ENCODE measurements around the gene VWA2.

VWA2 gene

DNA sequence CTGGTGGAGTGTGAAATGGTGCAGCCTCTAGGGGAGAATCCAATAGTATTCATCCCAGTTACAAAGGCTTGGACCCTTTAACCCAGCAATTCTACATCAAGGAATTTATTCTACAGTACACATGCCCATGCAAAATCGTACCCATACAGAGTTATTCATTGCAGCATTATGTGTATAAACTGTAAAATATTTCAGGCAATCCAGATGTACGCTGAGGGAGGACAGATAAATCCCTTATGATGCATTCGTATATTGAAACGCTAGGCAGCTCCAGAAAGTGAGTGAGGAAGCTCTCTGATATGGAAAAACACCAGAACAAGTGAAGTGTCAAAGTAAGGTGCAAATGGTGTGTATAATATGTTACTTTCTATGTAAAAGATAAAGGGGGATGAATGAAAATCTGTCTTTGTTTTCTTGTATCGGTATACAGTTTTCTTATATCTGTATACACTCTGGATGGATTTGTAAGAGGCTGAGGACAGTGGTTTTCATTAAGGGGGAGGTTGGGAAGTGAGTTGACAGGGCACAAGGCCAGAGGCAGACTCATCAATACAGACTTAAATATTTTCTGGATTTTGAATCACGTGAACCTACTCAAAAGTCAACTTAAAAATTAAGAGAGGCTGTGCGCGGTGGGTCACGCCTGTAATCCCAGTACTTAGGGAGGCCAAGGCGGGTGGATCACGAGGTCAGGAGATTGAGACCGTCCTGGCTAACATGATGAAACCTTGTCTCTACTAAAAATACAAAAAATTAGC, 17.1 kb downstream of the VWA2 start:
- H3K9me2 ChIP-seq (replicated peaks; ENCODE audit: insufficient read depth, low read length): no peaks in the 10 kb centered on the region
- H3K79me2 ChIP-seq (ENCODE audit: low read length): no peaks in the 10 kb centered on the region
- H3F3A ChIP-seq (ENCODE audit: insufficient read depth, low read length): no peaks in the 10 kb centered on the region
- no peaks in the 10 kb centered on the region for H4K20me1 ChIP-seq (ENCODE audit: insufficient read depth, low read length)
- no peak overlapping the region for H2AFZ ChIP-seq (ENCODE audit: low read length)
- H3K27ac ChIP-seq (ENCODE audit: low read length): no peak overlapping the region
- H3K4me2 ChIP-seq (ENCODE audit: low read depth, low read length): no peak overlapping the region
- no peak overlapping the region for H3K9ac ChIP-seq (ENCODE audit: low read length)
- DNase-seq: no peak
- no peaks in the 10 kb centered on the region for H3K27me3 ChIP-seq (replicated peaks; ENCODE audit: insufficient read depth, low read length)
- no peak overlapping the region for H3K4me3 ChIP-seq (ENCODE audit: low read length)
- H3K4me1 ChIP-seq (ENCODE audit: low read length): 0 out of 2 replicates have a peak, but pooled peaks cover under 1% of the 10 kb centered on the region
- H3K9me3 ChIP-seq (replicated peaks; ENCODE audit: insufficient read depth, low read length): no peaks in the 10 kb centered on the region
- H3K36me3 ChIP-seq (replicated peaks; ENCODE audit: insufficient read depth, low read length): no peaks in the 10 kb centered on the region
- TF ChIP-seq EZH2phosphoT487 (IDR thresholded peaks at IDR 0.05; ENCODE audit: low read length) (no peak), EZH2 (optimal IDR thresholded peaks at IDR 0.05; ENCODE audit: low read depth, low read length) (no peak)
- TF ChIP-seq, protein P1, sequence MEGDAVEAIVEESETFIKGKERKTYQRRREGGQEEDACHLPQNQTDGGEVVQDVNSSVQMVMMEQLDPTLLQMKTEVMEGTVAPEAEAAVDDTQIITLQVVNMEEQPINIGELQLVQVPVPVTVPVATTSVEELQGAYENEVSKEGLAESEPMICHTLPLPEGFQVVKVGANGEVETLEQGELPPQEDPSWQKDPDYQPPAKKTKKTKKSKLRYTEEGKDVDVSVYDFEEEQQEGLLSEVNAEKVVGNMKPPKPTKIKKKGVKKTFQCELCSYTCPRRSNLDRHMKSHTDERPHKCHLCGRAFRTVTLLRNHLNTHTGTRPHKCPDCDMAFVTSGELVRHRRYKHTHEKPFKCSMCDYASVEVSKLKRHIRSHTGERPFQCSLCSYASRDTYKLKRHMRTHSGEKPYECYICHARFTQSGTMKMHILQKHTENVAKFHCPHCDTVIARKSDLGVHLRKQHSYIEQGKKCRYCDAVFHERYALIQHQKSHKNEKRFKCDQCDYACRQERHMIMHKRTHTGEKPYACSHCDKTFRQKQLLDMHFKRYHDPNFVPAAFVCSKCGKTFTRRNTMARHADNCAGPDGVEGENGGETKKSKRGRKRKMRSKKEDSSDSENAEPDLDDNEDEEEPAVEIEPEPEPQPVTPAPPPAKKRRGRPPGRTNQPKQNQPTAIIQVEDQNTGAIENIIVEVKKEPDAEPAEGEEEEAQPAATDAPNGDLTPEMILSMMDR (IDR thresholded peaks at IDR 0.05; ENCODE audit: low read length): no peak

DNA sequence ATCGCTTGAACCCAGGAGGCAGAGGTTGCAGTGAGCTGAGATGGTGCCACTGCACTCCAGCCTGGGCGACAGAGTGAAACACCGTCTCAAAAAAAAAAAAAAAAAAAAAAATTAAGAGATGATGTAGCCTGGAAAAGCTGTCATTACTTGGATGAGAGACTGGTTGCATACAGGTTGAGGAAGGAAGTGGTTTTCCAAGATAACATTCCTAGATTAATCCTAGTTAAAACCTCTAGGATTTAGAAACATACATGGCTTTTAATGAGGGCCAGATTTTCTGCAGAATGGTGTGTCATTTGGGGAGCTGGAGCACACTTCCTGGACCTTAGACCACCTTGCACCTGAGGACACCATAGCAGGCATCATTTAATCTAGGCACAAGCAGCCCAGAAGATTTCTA, 17.8 kb downstream of the VWA2 start:
- TF ChIP-seq EZH2phosphoT487 (IDR thresholded peaks at IDR 0.05; ENCODE audit: low read length) (no peak), EZH2 (optimal IDR thresholded peaks at IDR 0.05; ENCODE audit: low read depth, low read length) (no peak)
- TF ChIP-seq, protein P1 (IDR thresholded peaks at IDR 0.05; ENCODE audit: low read length): no peak
- H3K4me3 ChIP-seq (ENCODE audit: low read length): no peak overlapping the region
- no peaks in the 10 kb centered on the region for H3K9me3 ChIP-seq (replicated peaks; ENCODE audit: insufficient read depth, low read length)
- no peaks in the 10 kb centered on the region for H3K27me3 ChIP-seq (replicated peaks; ENCODE audit: insufficient read depth, low read length)
- no peak overlapping the region for H3K9ac ChIP-seq (ENCODE audit: low read length)
- H3K27ac ChIP-seq (ENCODE audit: low read length): no peak overlapping the region
- H3K79me2 ChIP-seq (ENCODE audit: low read length): no peaks in the 10 kb centered on the region
- H3K9me2 ChIP-seq (replicated peaks; ENCODE audit: insufficient read depth, low read length): no peaks in the 10 kb centered on the region
- no peaks in the 10 kb centered on the region for H4K20me1 ChIP-seq (ENCODE audit: insufficient read depth, low read length)
- DNase-seq: no peak
- 0 out of 2 replicates have a peak, but pooled peaks cover 4% of the 10 kb centered on the region for H3K4me1 ChIP-seq (ENCODE audit: low read length)
- no peaks in the 10 kb centered on the region for H3F3A ChIP-seq (ENCODE audit: insufficient read depth, low read length)
- H3K4me2 ChIP-seq (ENCODE audit: low read depth, low read length): no peak overlapping the region
- no peak overlapping the region for H2AFZ ChIP-seq (ENCODE audit: low read length)
- H3K36me3 ChIP-seq (replicated peaks; ENCODE audit: insufficient read depth, low read length): no peaks in the 10 kb centered on the region

DNA sequence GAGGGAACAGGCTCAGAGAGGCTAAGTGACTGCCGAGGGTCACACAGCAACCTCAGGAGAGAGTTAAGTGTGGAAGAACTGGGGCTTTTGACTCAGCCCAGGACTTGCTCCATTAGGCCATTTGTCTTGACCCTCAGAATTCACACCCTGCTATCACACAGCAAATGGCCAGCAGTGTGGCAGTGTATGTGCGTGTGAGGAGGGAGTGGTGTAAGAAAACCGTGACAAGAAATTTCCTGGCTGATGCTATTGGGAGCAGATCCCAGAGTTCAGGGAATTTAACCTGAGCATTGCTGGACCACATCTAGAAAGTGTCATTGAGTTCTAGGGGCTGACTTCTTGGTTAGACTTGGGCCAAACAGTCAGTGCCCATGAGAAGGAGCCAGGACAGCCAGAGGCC, 18.4 kb downstream of the VWA2 start:
- DNase-seq: no peak
- TF ChIP-seq, protein P1 (IDR thresholded peaks at IDR 0.05; ENCODE audit: low read length): no peak
- TF ChIP-seq EZH2 (optimal IDR thresholded peaks at IDR 0.05; ENCODE audit: low read depth, low read length) (no peak), EZH2phosphoT487 (IDR thresholded peaks at IDR 0.05; ENCODE audit: low read length) (no peak)
- no peak overlapping the region for H3K4me2 ChIP-seq (ENCODE audit: low read depth, low read length)

More for the DNA sequence above, 18.4 kb downstream of the VWA2 start:
- Histone ChIP-seq H3F3A (ENCODE audit: insufficient read depth, low read length) (no peaks in the 10 kb centered on the region), H3K9me3 (replicated peaks; ENCODE audit: insufficient read depth, low read length) (no peaks in the 10 kb centered on the region), H3K4me3 (ENCODE audit: low read length) (no peak overlapping the region), H2AFZ (ENCODE audit: low read length) (no peak overlapping the region), H4K20me1 (ENCODE audit: insufficient read depth, low read length) (no peaks in the 10 kb centered on the region), H3K27ac (ENCODE audit: low read length) (no peak overlapping the region), H3K36me3 (replicated peaks; ENCODE audit: insufficient read depth, low read length) (no peaks in the 10 kb centered on the region), H3K9ac (ENCODE audit: low read length) (no peak overlapping the region), H3K79me2 (ENCODE audit: low read length) (no peaks in the 10 kb centered on the region), H3K9me2 (replicated peaks; ENCODE audit: insufficient read depth, low read length) (no peaks in the 10 kb centered on the region), H3K27me3 (replicated peaks; ENCODE audit: insufficient read depth, low read length) (no peaks in the 10 kb centered on the region), H3K4me1 (ENCODE audit: low read length) (0 out of 2 replicates have a peak, but pooled peaks cover 4% of the 10 kb centered on the region)

Measured in MM.1S (cell line).